Parathyroid adenoma (tissue), 2 donors: ENCODE measurements around the gene NT5DC3.

ENCODE experiments used
- H2AFZ ChIP-seq: fragments of 300-600 bp; sonication (generic); one replicate; pipeline ENCODE4 v1.7.0; 2017; ENCODE audit warnings: antibody characterized with exemption, mild to moderate bottlenecking
- H3K27ac ChIP-seq: fragments of 300-600 bp; sonication (generic); one replicate; pipeline ENCODE4 v1.7.0; 2017
- H3K27me3 ChIP-seq: fragments of 300-600 bp; sonication (generic); one replicate; pipeline ENCODE4 v1.7.0; 2017; ENCODE audit warnings: low read length; ENCODE audit not compliant: control insufficient read depth, insufficient read depth
- H3K36me3 ChIP-seq: fragments of 300-600 bp; sonication (generic); one replicate; pipeline ENCODE4 v1.7.0; 2017; ENCODE audit warnings: low read length; ENCODE audit not compliant: control insufficient read depth, insufficient read depth
- H3K4me1 ChIP-seq: fragments of 300-600 bp; sonication (generic); one replicate; pipeline ENCODE4 v1.7.0; 2017; ENCODE audit warnings: control low read depth
- H3K4me2 ChIP-seq: fragments of 300-600 bp; sonication (generic); one replicate; pipeline ENCODE4 v1.7.0; 2017; ENCODE audit warnings: low read length
- H3K4me3 ChIP-seq: fragments of 300-600 bp; sonication (generic); one replicate; pipeline ENCODE4 v1.7.0; 2017; ENCODE audit warnings: low read depth, low read length
- H3K79me2 ChIP-seq: fragments of 300-600 bp; sonication (generic); one replicate; pipeline ENCODE4 v1.7.0; 2017; ENCODE audit warnings: control low read depth
- H3K9ac ChIP-seq: fragments of 300-600 bp; sonication (generic); one replicate; pipeline ENCODE4 v1.7.0; 2017; ENCODE audit warnings: mild to moderate bottlenecking
- H3K9me3 ChIP-seq: fragments of 300-600 bp; sonication (generic); one replicate; pipeline ENCODE4 v1.7.0; 2017; ENCODE audit warnings: low read length; ENCODE audit not compliant: control insufficient read depth
- CTCF ChIP-seq: fragments of 300-600 bp; sonication (generic); IDR thresholded peaks from one replicate; pipeline ENCODE4 v1.7.0; 2017; ENCODE audit warnings: antibody characterized with exemption, mild to moderate bottlenecking
- donor health status: primary hyperparathyroidism.

NT5DC3 gene

DNA sequence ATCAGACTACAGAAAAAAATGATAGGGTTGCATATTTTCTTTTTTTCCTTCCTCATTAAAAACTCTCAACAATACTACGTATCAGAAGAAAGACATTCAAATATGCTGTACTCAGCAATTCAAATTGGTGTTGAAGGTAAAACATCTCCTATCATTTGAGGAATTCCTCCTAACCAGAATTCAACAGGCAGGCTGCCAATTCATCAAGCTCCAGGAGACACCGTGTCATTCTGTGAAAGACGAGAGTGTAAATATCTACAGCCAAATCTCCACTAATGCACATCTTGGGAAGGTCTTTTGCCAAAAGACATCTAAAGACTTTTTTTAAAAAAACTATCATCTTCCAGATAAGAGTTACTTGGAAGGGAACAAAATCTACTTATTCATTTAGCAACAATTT lies 26.6 kb downstream of the NT5DC3 start:
- Histone ChIP-seq H3K79me2 (no peaks in the 10 kb centered on the region), H3K27ac (no peak overlapping the region), H3K36me3 (no peaks in the 10 kb centered on the region), H3K4me2 (peak overlapping the region; percentile 21), H3K4me1 (peaks cover 10% of the 10 kb centered on the region), H3K9ac (no peak overlapping the region), H3K27me3 (no peaks in the 10 kb centered on the region), H3K4me3 (no peak overlapping the region), H3K9me3 (no peaks in the 10 kb centered on the region), H2AFZ (no peak overlapping the region)
- no peak for TF ChIP-seq CTCF

DNA sequence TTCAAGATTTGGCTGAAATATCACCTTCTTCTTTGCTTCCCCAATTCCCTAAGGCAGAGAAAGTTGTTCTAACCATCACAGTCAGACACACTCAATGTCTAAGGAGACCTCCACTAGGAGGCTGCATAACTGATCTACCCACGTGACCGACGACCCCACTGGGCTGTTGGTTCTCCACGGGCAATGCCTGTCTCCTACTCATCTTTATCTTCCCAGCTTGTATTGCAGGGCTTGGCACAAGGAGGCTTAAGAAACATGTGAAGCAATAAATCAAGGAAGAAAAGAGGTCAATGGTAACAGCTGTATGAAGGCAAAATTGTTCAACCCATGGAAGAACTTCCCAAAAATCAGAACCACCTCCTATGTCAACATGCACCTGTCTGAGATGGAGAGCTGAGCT lies 27.1 kb downstream of the NT5DC3 start:
- H3K27ac ChIP-seq = no peak overlapping the region
- no peaks in the 10 kb centered on the region for H3K9me3 ChIP-seq
- no peak for TF ChIP-seq CTCF
- H3K36me3 ChIP-seq = no peaks in the 10 kb centered on the region
- no peak overlapping the region for H2AFZ ChIP-seq
- H3K9ac ChIP-seq = no peak overlapping the region
- H3K79me2 ChIP-seq = no peaks in the 10 kb centered on the region
- no peak overlapping the region for H3K4me3 ChIP-seq
- H3K4me1 ChIP-seq = peaks cover 10% of the 10 kb centered on the region
- peak overlapping the region; percentile 21 for H3K4me2 ChIP-seq
- H3K27me3 ChIP-seq = no peaks in the 10 kb centered on the region

- H3K27ac ChIP-seq = no peak overlapping the region
- H3K4me1 ChIP-seq = peaks cover 10% of the 10 kb centered on the region
- H3K79me2 ChIP-seq = no peaks in the 10 kb centered on the region
- no peaks in the 10 kb centered on the region for H3K36me3 ChIP-seq
- H3K4me2 ChIP-seq = no peak overlapping the region
- no peak overlapping the region for H2AFZ ChIP-seq
- H3K27me3 ChIP-seq = no peaks in the 10 kb centered on the region
- no peak for TF ChIP-seq CTCF
- no peaks in the 10 kb centered on the region for H3K9me3 ChIP-seq
- no peak overlapping the region for H3K9ac ChIP-seq
- no peak overlapping the region for H3K4me3 ChIP-seq
Measured at GRCh38 chr12:103813426-103813825, 27.6 kb downstream of the NT5DC3 start.

- Histone ChIP-seq H3K36me3 (no peaks in the 10 kb centered on the region), H3K4me1 (peaks cover 10% of the 10 kb centered on the region), H3K9me3 (no peaks in the 10 kb centered on the region), H3K79me2 (no peaks in the 10 kb centered on the region), H3K27me3 (no peaks in the 10 kb centered on the region), H2AFZ (no peak overlapping the region), H3K4me2 (no peak overlapping the region), H3K27ac (no peak overlapping the region), H3K4me3 (no peak overlapping the region), H3K9ac (no peak overlapping the region)
- no peak for TF ChIP-seq CTCF
Measured at GRCh38 chr12:103812789-103813188, 28.2 kb downstream of the NT5DC3 start.

DNA sequence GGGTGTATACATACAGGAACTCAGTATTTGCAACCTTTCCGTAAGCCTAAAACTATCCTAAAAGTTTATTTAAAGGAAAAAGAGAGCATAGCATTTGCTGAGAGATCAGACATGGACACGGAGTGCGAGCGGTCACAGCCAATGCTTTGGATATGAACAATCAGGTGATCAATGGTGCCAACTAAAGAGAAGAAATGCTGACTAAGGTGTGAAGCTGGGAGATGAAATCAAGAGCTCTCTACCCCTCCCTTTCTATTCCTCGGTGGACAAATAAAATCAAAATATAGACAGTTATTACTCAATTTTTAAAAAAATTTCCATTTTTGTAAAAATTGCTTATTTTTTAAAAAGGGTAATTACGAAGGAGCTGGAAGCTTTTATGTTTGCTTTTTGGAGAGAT lies 29.2 kb downstream of the NT5DC3 start:
- Histone ChIP-seq H3K4me1 (peaks cover 10% of the 10 kb centered on the region), H3K79me2 (no peaks in the 10 kb centered on the region), H3K9me3 (no peaks in the 10 kb centered on the region), H3K27me3 (no peaks in the 10 kb centered on the region), H3K9ac (no peak overlapping the region), H3K36me3 (no peaks in the 10 kb centered on the region), H3K27ac (no peak overlapping the region), H3K4me3 (no peak overlapping the region), H3K4me2 (no peak overlapping the region), H2AFZ (no peak overlapping the region)
- no peak for TF ChIP-seq CTCF
